ENCODE results near the gene MLNR.

Gene MLNR, protein sequence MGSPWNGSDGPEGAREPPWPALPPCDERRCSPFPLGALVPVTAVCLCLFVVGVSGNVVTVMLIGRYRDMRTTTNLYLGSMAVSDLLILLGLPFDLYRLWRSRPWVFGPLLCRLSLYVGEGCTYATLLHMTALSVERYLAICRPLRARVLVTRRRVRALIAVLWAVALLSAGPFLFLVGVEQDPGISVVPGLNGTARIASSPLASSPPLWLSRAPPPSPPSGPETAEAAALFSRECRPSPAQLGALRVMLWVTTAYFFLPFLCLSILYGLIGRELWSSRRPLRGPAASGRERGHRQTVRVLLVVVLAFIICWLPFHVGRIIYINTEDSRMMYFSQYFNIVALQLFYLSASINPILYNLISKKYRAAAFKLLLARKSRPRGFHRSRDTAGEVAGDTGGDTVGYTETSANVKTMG

GRCh38 chr13:49220036-49220855, at the start of gene MLNR:
Gene MLNR (plus strand): TSS chr13:49220338. CDS start chr13:49220338, 0 bp downstream.
- Mint-ChIP-seq H3K27ac (no peak within 1 kb of the TSS), H3K27me3 (peaks cover 74% of the 10 kb centered on the region), H3K4me3 (peak within 1 kb of the TSS; percentile 62), H3K36me3 (ENCODE audit: low read depth) (peaks cover 2% of the 10 kb centered on the region), H3K9me3 (no peaks in the 10 kb centered on the region), H3K4me1 (ENCODE audit: low read depth) (peaks cover 10% of the 10 kb centered on the region)
- peak; percentile 66 for DNase-seq

DNA sequence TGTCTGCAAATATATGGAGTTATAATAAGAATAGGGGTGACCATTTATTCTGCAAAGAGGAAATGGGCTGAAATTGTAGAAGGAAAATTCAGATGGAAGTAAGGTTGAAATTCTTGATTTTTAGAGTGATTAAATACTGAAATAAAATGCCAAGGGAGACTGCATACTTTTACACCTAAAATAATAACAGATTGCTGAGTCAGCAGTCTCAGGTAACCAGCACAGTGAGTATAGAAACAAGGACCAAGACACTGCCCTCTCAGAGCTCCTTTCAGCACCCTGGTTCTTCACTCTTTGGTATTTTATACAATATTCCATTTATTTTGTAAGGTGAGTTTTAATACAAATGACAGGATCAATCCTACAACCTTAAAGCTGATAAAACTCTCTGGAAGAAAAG, 48.8 kb upstream of the MLNR start:
- Mint-ChIP-seq H3K4me1 (ENCODE audit: low read depth) (no peaks in the 10 kb centered on the region), H3K36me3 (ENCODE audit: low read depth) (peaks cover 86% of the 10 kb centered on the region)

GRCh38 chr13:49183672-49184325, 36.3 kb upstream of the MLNR start:
- Mint-ChIP-seq H3K4me3 (no peak overlapping the region), H3K27me3 (no peaks in the 10 kb centered on the region), H3K36me3 (ENCODE audit: low read depth) (peaks cover 47% of the 10 kb centered on the region), H3K27ac (no peak overlapping the region), H3K9me3 (no peaks in the 10 kb centered on the region), H3K4me1 (ENCODE audit: low read depth) (peaks cover 19% of the 10 kb centered on the region)
- DNase-seq: no peak

More for the DNA sequence above, 48.8 kb upstream of the MLNR start:
- no peak for DNase-seq
- Mint-ChIP-seq H3K4me3 (no peak overlapping the region), H3K27ac (no peak overlapping the region), H3K27me3 (no peaks in the 10 kb centered on the region), H3K9me3 (no peaks in the 10 kb centered on the region)

DNA sequence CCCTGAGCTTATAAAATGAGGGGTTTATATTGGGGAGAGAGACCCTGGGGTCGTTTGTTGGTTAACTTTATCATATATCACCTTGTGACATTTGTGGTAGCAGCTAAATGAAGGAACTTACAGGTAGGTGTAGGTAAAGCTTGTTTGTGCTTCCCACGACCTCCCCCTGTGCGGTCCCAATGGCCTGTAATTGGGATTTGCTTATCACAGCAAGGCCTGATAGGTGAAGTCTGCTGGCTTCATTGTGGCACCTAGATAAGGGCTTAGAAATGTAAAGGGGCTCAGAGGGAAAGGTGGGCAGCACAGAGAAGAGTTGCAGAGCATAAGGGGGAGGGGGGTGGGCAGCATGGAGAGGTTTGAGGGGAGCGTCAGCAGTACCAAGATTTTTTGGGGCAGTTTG, 35.5 kb upstream of the MLNR start:
- DNase-seq: no peak
- no peaks in the 10 kb centered on the region for H3K27me3 Mint-ChIP-seq
- peaks cover 19% of the 10 kb centered on the region for H3K4me1 Mint-ChIP-seq (ENCODE audit: low read depth)
- H3K9me3 Mint-ChIP-seq: no peaks in the 10 kb centered on the region
- no peak overlapping the region for H3K4me3 Mint-ChIP-seq
- peak overlapping the region; percentile 42 for H3K27ac Mint-ChIP-seq
- H3K36me3 Mint-ChIP-seq (ENCODE audit: low read depth): peaks cover 45% of the 10 kb centered on the region

DNA sequence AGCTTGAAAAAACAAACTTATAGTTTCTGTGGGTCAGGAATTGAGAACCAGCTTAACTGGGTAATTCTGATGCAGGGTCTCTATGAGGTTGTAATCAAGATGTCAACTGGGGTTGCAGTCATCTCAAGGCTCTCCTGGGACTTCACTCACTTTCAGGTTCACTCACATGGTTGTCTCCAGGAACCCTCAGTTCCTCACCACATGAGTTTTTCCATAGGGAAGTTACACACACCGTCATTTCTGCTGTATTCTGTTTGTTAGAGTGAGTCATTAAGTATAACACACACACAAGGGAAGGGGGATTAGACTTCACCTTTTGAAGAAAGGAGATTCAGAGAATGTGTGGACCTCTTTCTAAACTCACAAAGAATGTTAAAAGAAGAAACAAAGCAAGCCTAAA, 34.9 kb upstream of the MLNR start:
- no peaks in the 10 kb centered on the region for H3K27me3 Mint-ChIP-seq
- peaks cover 19% of the 10 kb centered on the region for H3K4me1 Mint-ChIP-seq (ENCODE audit: low read depth)
- DNase-seq: no peak
- peaks cover 44% of the 10 kb centered on the region for H3K36me3 Mint-ChIP-seq (ENCODE audit: low read depth)
- H3K4me3 Mint-ChIP-seq: no peak overlapping the region
- H3K9me3 Mint-ChIP-seq: no peaks in the 10 kb centered on the region
- H3K27ac Mint-ChIP-seq: peak overlapping the region; percentile 78

- Mint-ChIP-seq H3K4me1 (ENCODE audit: low read depth) (peaks cover 8% of the 10 kb centered on the region), H3K27ac (no peak overlapping the region), H3K36me3 (ENCODE audit: low read depth) (peaks cover 75% of the 10 kb centered on the region), H3K9me3 (no peaks in the 10 kb centered on the region), H3K4me3 (no peak overlapping the region), H3K27me3 (no peaks in the 10 kb centered on the region)
- no peak for DNase-seq
Measured at GRCh38 chr13:49190901-49191300, 29.2 kb upstream of the MLNR start.

GRCh38 chr13:49206641-49207040, 13.5 kb upstream of the MLNR start:
- Mint-ChIP-seq H3K4me1 (ENCODE audit: low read depth) (no peaks in the 10 kb centered on the region), H3K27ac (no peak overlapping the region), H3K4me3 (no peak overlapping the region), H3K9me3 (no peaks in the 10 kb centered on the region), H3K27me3 (no peaks in the 10 kb centered on the region), H3K36me3 (ENCODE audit: low read depth) (peaks cover 86% of the 10 kb centered on the region)
- no peak for DNase-seq

GRCh38 chr13:49208619-49209018, 11.5 kb upstream of the MLNR start:
- H3K36me3 Mint-ChIP-seq (ENCODE audit: low read depth): peaks cover 76% of the 10 kb centered on the region
- no peaks in the 10 kb centered on the region for H3K27me3 Mint-ChIP-seq
- no peaks in the 10 kb centered on the region for H3K9me3 Mint-ChIP-seq
- no peaks in the 10 kb centered on the region for H3K4me1 Mint-ChIP-seq (ENCODE audit: low read depth)
- H3K4me3 Mint-ChIP-seq: no peak overlapping the region
- no peak overlapping the region for H3K27ac Mint-ChIP-seq
- DNase-seq: no peak

- H3K27ac Mint-ChIP-seq: no peak overlapping the region
- peaks cover 10% of the 10 kb centered on the region for H3K4me1 Mint-ChIP-seq (ENCODE audit: low read depth)
- no peak overlapping the region for H3K4me3 Mint-ChIP-seq
- no peaks in the 10 kb centered on the region for H3K27me3 Mint-ChIP-seq
- no peak for DNase-seq
- H3K36me3 Mint-ChIP-seq (ENCODE audit: low read depth): peaks cover 64% of the 10 kb centered on the region
- H3K9me3 Mint-ChIP-seq: no peaks in the 10 kb centered on the region
Measured at GRCh38 chr13:49210114-49210513, 10.0 kb upstream of the MLNR start.

DNA sequence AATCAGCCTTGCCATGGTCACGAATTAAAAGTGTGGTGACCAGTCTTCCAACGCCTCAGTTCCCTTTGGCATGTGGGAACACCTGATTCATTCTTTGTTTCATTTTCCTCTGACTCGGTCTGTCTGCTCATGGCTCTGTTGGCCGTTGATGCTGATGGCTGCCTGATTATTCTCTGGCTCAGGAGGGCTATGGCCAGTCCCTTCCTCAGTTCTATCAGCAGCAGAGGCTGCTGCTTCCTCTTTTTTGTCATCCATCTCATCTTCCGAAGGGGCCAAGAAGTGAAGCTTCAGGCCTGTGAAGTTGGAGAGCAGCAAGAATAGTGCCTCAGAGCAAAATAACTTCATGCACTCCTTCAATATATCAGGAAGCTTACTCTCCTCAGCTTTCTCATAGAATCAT, 9.5 kb upstream of the MLNR start:
- DNase-seq: no peak
- H3K27me3 Mint-ChIP-seq: no peaks in the 10 kb centered on the region
- peaks cover 59% of the 10 kb centered on the region for H3K36me3 Mint-ChIP-seq (ENCODE audit: low read depth)
- no peak overlapping the region for H3K27ac Mint-ChIP-seq
- H3K9me3 Mint-ChIP-seq: no peaks in the 10 kb centered on the region
- peaks cover 13% of the 10 kb centered on the region for H3K4me1 Mint-ChIP-seq (ENCODE audit: low read depth)
- no peak overlapping the region for H3K4me3 Mint-ChIP-seq

DNA sequence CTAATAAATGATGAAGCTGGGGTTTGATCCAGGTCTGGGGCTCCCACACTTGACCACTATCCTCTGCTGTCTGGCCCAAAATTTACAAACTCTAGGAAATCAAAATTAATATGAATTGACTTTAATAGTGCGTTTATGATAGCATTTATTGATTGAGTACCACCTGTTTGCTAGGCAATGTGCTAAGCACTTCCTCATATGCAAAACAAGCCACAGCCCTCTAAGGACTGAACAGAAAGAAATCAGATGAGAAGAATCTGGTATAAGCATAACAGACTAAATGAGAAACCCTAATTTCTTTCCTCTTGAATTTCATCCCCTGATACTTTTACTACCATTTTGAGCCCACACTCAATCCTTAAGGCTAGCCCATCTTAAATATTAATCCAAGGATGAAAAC, 6.6 kb upstream of the MLNR start:
- Mint-ChIP-seq H3K36me3 (ENCODE audit: low read depth) (peaks cover 33% of the 10 kb centered on the region), H3K27ac (no peak overlapping the region), H3K9me3 (no peaks in the 10 kb centered on the region), H3K4me1 (ENCODE audit: low read depth) (peaks cover 13% of the 10 kb centered on the region), H3K27me3 (peaks cover 15% of the 10 kb centered on the region), H3K4me3 (no peak overlapping the region)
- no peak for DNase-seq

DNA sequence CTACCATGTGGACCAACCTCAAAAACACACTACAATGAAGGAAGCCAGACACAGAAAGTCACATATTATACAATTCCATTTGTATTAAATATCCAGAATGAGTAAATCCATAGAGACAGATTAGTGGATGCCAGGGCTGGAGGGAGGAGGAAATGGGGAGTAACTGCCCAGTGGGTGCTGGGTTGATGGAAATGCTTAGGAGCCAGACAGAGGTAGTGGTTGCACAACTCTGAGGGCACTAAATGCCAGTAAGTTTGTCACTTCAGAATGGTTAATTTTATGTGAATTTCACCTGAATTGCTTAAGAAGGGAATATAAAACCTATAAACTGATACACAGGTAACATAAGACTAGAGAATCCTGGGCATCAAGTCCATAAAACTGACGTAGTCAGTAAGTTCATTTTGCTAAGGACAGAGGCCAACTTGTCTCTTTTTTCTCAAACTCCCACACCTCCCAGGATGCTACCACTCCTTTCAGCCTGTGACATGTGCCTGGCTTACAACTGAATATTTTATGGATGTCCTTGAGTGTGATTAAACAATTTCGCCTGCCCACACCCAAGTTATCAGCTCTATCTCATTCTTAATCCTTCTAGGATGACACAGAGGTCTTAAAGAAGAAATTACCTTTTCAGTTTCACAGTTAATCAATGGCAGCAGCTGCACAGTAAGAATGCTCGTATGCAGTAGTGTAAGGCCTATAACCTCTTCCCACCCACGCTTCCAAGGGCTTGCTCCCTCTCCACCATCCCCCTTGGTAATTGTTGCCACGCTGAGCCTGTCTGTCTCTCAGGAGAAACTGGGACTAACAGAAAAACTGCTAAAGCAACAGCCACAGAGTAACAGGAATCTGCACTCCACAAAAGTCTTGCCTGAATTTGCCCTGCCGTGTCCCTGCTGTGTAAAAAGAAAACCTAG, 5.9 kb upstream of the MLNR start:
- peak overlapping the region; percentile 28 for H3K27ac Mint-ChIP-seq
- DNase-seq: no peak
- H3K9me3 Mint-ChIP-seq: no peaks in the 10 kb centered on the region
- H3K27me3 Mint-ChIP-seq: peaks cover 22% of the 10 kb centered on the region
- peaks cover 13% of the 10 kb centered on the region for H3K4me1 Mint-ChIP-seq (ENCODE audit: low read depth)
- H3K36me3 Mint-ChIP-seq (ENCODE audit: low read depth): peaks cover 28% of the 10 kb centered on the region
- no peak overlapping the region for H3K4me3 Mint-ChIP-seq

- Mint-ChIP-seq H3K4me1 (ENCODE audit: low read depth) (peaks cover 16% of the 10 kb centered on the region), H3K4me3 (no peak overlapping the region), H3K9me3 (no peaks in the 10 kb centered on the region), H3K36me3 (ENCODE audit: low read depth) (peaks cover 23% of the 10 kb centered on the region), H3K27ac (peak overlapping the region; percentile 28), H3K27me3 (peaks cover 28% of the 10 kb centered on the region)
- peak; percentile 52 for DNase-seq
Measured at GRCh38 chr13:49214917-49215376, 5.2 kb upstream of the MLNR start.

- H3K4me3 Mint-ChIP-seq: no peak overlapping the region
Measured at GRCh38 chr13:49216334-49216733, 3.8 kb upstream of the MLNR start.

More at GRCh38 chr13:49216334-49216733, 3.8 kb upstream of the MLNR start:
- Mint-ChIP-seq H3K27me3 (peaks cover 36% of the 10 kb centered on the region), H3K4me1 (ENCODE audit: low read depth) (peaks cover 20% of the 10 kb centered on the region), H3K36me3 (ENCODE audit: low read depth) (peaks cover 11% of the 10 kb centered on the region), H3K9me3 (no peaks in the 10 kb centered on the region), H3K27ac (no peak overlapping the region)
- DNase-seq: no peak
